Measurements from ENCODE around the gene RAD18.

The RAD18 gene

DNA sequence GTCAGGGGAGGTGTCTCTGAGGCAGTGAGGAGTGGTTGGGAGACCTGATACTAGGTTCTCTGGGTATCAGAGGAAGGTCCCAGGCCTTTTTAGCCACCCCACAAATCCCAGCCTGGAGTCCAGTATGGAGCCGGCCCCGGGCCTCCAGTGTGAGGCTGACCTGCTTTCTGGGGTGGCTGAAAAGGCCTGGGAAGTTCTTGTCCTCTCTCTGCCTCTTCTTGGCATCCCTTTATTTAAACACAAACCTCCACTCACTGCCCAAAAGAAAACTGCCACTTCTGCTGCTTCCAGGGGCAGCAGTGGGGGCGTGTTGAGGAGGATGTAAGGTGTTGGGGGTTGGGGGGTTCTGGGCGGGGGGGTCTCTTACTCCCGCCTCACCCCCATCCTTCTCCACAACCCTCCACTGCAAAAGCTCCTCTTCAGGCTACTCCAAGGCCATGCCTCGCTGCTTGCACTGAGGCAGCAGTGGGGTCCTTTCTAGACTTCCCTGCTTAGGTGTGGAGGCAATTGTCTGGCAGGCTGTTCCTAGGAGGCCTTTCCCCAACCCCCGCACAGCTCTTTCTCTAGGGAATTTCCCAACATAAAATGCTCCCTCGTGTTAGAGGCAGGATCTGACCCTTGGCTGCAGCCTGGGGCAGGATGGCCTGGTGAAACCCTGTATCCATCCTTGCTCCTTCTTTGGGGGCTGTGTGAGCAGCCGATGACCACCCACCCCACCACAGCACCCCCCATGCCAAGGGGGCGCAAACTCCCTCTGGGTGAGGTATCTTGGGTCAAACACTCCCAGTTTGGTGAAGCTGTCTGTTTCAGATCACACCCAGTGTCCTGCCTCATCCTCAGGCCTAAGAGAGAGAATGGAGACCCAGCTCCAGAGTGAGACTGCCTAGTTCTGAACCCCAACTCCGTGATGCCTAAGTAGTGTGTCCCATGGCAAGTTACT lies 12.1 kb upstream of the RAD18 start:
- Histone ChIP-seq H3K9me3 (replicated peaks; ENCODE audit: insufficient read depth, low read length) (no peaks in the 10 kb centered on the region), H3K79me2 (ENCODE audit: low read length) (no peaks in the 10 kb centered on the region), H4K20me1 (ENCODE audit: insufficient read depth, low read length) (no peaks in the 10 kb centered on the region), H3K27me3 (replicated peaks; ENCODE audit: insufficient read depth, low read length) (no peaks in the 10 kb centered on the region), H3K9me2 (replicated peaks; ENCODE audit: insufficient read depth, low read length) (no peaks in the 10 kb centered on the region), H3K4me1 (ENCODE audit: low read length) (no peaks in the 10 kb centered on the region), H3F3A (ENCODE audit: insufficient read depth, low read length) (no peaks in the 10 kb centered on the region), H3K4me2 (ENCODE audit: low read depth, low read length) (no peak overlapping the region), H2AFZ (ENCODE audit: low read length) (no peak overlapping the region), H3K27ac (ENCODE audit: low read length) (no peak overlapping the region), H3K36me3 (replicated peaks; ENCODE audit: insufficient read depth, low read length) (no peaks in the 10 kb centered on the region), H3K4me3 (ENCODE audit: low read length) (no peak overlapping the region), H3K9ac (ENCODE audit: low read length) (no peak overlapping the region)
- no peak for DNase-seq
- no peak for TF ChIP-seq EZH2 (optimal IDR thresholded peaks at IDR 0.05; ENCODE audit: low read depth, low read length)
- TF ChIP-seq, protein P1, sequence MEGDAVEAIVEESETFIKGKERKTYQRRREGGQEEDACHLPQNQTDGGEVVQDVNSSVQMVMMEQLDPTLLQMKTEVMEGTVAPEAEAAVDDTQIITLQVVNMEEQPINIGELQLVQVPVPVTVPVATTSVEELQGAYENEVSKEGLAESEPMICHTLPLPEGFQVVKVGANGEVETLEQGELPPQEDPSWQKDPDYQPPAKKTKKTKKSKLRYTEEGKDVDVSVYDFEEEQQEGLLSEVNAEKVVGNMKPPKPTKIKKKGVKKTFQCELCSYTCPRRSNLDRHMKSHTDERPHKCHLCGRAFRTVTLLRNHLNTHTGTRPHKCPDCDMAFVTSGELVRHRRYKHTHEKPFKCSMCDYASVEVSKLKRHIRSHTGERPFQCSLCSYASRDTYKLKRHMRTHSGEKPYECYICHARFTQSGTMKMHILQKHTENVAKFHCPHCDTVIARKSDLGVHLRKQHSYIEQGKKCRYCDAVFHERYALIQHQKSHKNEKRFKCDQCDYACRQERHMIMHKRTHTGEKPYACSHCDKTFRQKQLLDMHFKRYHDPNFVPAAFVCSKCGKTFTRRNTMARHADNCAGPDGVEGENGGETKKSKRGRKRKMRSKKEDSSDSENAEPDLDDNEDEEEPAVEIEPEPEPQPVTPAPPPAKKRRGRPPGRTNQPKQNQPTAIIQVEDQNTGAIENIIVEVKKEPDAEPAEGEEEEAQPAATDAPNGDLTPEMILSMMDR (IDR thresholded peaks at IDR 0.05; ENCODE audit: low read length), result no peak
- TF ChIP-seq EZH2phosphoT487 (IDR thresholded peaks at IDR 0.05; ENCODE audit: low read length), result no peak

DNA sequence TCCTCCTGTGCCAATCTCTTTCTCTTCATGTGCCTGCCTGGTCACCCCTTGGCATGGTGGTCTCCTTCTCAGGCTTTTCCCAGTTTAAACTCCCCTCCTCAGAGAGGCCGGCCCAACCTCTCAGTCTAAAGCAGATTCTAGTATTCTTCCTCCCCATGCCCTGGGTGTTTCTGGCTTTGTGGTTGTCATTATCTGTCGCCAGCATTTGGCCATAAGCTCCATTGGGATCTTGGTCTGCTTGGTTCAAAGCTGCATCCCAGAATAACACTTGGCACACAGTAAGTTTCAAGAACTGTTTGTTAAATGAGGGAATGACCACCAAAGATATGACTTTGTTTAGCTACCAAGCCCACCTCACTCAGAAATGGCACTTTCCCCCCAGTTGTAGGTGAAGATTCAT lies 11.2 kb upstream of the RAD18 start:
- no peak overlapping the region for H3K27ac ChIP-seq (ENCODE audit: low read length)
- H2AFZ ChIP-seq (ENCODE audit: low read length), result no peak overlapping the region
- H3K9me3 ChIP-seq (replicated peaks; ENCODE audit: insufficient read depth, low read length), result no peaks in the 10 kb centered on the region
- H3K36me3 ChIP-seq (replicated peaks; ENCODE audit: insufficient read depth, low read length), result no peaks in the 10 kb centered on the region
- H3K4me1 ChIP-seq (ENCODE audit: low read length), result no peaks in the 10 kb centered on the region
- no peaks in the 10 kb centered on the region for H3K9me2 ChIP-seq (replicated peaks; ENCODE audit: insufficient read depth, low read length)
- no peak for DNase-seq
- no peaks in the 10 kb centered on the region for H4K20me1 ChIP-seq (ENCODE audit: insufficient read depth, low read length)
- H3K79me2 ChIP-seq (ENCODE audit: low read length), result no peaks in the 10 kb centered on the region
- TF ChIP-seq EZH2 (optimal IDR thresholded peaks at IDR 0.05; ENCODE audit: low read depth, low read length) (no peak), EZH2phosphoT487 (IDR thresholded peaks at IDR 0.05; ENCODE audit: low read length) (no peak)
- TF ChIP-seq, protein P1 (IDR thresholded peaks at IDR 0.05; ENCODE audit: low read length), result no peak
- peaks cover 4% of the 10 kb centered on the region; the same call in 1 of the 2 replicates for H3K27me3 ChIP-seq (replicated peaks; ENCODE audit: insufficient read depth, low read length)
- H3K9ac ChIP-seq (ENCODE audit: low read length), result no peak overlapping the region
- no peak overlapping the region for H3K4me2 ChIP-seq (ENCODE audit: low read depth, low read length)
- H3F3A ChIP-seq (ENCODE audit: insufficient read depth, low read length), result no peaks in the 10 kb centered on the region
- H3K4me3 ChIP-seq (ENCODE audit: low read length), result no peak overlapping the region

DNA sequence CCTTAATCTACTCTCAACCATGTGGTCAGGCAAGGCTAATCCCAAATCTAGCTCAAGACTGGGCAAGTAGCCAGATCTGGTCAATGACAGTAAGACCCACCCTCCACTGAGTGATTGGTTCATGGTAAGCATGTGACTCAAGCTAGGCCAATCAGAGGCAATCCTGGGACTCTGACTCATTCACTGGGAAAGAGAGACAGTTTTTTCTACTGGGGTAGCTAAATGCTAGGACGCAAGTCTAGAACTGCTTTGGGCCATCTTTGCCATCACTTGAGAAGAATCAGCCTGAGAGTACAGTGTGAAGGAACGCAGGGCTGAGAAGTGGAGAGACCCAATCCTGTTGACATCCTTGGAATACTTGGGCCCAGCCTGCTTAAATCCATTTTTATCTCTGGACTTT lies 9.4 kb upstream of the RAD18 start:
- TF ChIP-seq, protein P1 (IDR thresholded peaks at IDR 0.05; ENCODE audit: low read length), result no peak
- TF ChIP-seq EZH2 (optimal IDR thresholded peaks at IDR 0.05; ENCODE audit: low read depth, low read length), result no peak
- TF ChIP-seq EZH2phosphoT487 (IDR thresholded peaks at IDR 0.05; ENCODE audit: low read length), result no peak
- H3K9me2 ChIP-seq (replicated peaks; ENCODE audit: insufficient read depth, low read length), result no peaks in the 10 kb centered on the region
- H3K79me2 ChIP-seq (ENCODE audit: low read length), result no peaks in the 10 kb centered on the region
- H4K20me1 ChIP-seq (ENCODE audit: insufficient read depth, low read length), result no peaks in the 10 kb centered on the region
- DNase-seq, result no peak
- no peak overlapping the region for H3K27ac ChIP-seq (ENCODE audit: low read length)
- H3K36me3 ChIP-seq (replicated peaks; ENCODE audit: insufficient read depth, low read length), result no peaks in the 10 kb centered on the region
- H3K27me3 ChIP-seq (replicated peaks; ENCODE audit: insufficient read depth, low read length), result peaks cover 18% of the 10 kb centered on the region
- H3K9me3 ChIP-seq (replicated peaks; ENCODE audit: insufficient read depth, low read length), result no peaks in the 10 kb centered on the region
- no peak overlapping the region for H3K4me2 ChIP-seq (ENCODE audit: low read depth, low read length)
- no peak overlapping the region for H2AFZ ChIP-seq (ENCODE audit: low read length)
- no peak overlapping the region for H3K4me3 ChIP-seq (ENCODE audit: low read length)
- H3K9ac ChIP-seq (ENCODE audit: low read length), result no peak overlapping the region
- H3F3A ChIP-seq (ENCODE audit: insufficient read depth, low read length), result no peaks in the 10 kb centered on the region
- H3K4me1 ChIP-seq (ENCODE audit: low read length), result no peaks in the 10 kb centered on the region
